SIG-M5 (cell line): ENCODE data around the gene ADGRA1.

Experiments used
- DNase-seq: peaks from one replicate; lab custom pipeline; 2025; lab: John Stamatoyannopoulos, UW

ADGRA1 gene

DNA sequence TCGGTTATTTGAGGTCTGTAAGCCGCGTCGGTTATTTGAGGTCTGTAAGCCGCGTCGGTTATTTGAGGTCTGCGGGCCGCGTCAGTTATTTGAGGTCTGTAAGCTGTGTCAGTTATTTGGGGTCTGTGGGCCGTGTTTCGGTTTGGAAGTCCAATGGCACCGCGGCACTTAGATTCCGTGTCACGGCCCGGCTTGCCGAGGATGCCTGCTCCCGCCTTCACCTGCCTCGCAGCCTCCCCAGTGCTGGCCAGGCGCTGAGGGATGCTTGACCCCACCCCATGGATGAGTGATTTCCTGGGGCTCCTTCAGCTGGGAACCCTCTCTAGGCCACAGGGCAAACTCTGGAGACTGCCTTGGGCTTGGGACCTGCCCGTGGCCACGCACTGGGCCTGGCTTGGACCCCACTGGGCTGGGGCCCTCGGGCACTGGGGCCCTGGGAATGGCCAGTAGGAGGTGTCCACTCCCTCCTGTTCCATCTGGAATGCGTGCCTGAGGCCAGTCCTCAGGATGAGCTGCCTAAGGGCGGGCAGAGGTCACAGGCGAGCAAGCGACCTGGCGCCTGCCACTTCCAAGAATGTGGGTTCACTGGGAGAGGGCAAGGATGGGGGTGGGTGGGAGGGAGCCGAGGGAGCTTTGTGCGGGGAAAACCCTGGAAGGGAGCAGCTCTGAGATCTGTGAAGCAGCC is 25.6 kb downstream of the ADGRA1 start:
- no peak for DNase-seq

DNA sequence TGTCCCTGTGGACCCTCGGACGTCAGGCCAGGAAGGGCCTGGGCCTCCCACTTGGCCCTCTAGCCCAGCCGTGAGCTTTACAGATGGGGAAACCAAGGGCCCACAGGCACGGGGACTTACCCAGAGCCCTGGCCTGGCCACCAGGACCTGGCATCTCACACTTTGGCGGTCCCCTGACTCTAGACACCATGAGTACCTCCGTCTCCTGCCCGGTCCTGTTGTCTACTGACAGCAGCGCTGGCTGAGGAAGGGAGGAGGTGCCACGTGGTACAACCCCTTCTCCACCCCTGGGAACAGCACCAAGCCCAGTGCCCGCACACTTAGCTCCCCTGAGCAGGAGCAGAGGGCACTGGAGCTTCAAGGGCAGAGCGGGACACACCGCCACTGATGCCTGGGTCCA is 26.1 kb downstream of the ADGRA1 start:
- DNase-seq, result no peak

DNA sequence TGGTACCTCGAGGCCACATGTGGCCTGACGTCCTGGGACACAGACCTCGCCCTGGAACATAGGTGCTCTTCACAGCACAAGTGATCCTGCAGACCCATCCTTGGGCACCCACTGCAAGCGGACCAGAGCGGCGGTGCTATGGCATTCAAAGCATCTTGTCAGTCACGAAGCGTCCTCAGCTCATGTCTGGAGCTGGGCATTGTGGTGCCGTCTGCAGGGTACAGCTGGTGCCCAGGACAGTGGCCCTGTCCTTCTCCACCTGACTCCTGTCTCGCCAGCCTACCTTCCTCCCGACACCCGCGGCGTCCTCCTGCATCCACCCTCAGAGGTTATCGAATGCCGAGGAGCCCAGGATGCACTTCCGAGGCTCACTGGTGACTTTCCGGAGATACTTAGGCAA is 26.5 kb downstream of the ADGRA1 start:
- DNase-seq, result no peak

DNA sequence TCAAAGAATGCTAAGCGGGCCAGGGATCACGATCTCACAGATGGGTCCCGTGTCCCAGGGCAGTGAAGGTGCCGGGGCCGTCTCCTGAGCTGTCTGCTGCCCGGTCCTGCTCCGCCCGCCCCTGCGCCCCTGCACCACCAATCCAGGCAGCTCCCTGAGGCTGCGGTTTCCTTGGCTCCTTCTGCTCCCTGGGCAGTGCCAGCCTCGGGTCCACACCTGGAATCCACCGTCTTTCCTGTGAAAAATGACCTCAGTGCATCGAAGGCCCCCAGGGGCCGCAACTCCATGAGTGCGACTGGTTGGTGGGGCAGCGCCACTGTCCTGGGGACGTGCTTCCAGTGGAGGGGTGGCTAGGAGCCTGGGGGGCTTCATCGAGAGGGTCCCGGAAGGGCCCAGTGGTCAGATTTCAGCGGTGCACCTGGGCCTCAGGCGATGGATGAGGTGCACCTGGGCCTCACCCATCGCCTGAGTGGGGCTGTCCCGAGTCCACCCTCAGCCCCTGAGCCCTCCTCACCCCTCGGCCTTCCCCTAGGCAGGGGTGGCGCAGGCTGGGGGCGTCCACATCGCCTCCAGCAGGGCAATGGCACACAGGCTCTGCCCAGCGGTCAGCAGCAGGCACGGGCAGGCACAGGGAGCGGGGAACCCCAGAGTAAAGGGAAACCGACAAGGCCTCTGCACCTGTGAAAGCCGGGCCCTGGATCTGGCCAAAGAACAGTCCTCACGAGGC is 27.2 kb downstream of the ADGRA1 start:
- DNase-seq, result no peak

DNA sequence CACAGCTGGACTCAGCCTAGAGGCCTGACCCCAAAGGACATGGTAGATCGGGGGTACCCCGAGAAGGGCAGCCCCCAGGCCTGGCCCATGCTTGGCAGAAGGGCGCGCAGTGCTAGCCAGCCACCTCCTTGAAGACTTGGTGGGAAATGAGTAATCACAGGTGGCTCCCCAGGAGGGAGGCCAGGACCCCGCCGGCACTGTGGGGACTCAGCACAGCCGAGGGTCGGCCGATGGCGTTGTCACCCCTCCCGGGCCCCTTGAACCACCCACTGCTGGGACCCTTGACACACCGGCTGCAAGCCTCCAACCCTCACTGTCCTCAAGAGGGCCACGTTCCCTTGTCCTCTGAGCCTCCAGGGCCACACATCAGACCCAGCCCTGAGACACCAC is 27.7 kb downstream of the ADGRA1 start:
- no peak for DNase-seq

DNA sequence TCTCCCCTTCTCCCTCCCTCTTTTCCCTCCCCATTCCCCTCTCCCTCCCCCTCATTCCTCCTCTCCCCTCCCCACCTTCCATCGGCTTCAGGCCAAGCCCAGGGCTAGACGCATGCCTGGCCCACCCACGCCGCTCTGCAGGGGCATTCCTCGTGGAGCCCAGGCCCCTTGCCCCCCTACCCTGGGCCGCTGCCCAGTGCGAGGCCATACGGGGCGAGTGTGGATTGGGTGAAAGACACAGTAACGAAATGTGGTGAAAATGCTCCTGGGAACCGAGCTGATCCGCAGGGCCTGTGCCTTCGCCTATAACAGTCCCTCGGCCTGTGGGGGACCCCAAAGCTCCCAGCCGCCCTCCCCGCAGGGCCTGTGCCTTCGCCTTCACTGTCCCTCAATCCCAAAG is 28.3 kb downstream of the ADGRA1 start:
- DNase-seq, result no peak

DNA sequence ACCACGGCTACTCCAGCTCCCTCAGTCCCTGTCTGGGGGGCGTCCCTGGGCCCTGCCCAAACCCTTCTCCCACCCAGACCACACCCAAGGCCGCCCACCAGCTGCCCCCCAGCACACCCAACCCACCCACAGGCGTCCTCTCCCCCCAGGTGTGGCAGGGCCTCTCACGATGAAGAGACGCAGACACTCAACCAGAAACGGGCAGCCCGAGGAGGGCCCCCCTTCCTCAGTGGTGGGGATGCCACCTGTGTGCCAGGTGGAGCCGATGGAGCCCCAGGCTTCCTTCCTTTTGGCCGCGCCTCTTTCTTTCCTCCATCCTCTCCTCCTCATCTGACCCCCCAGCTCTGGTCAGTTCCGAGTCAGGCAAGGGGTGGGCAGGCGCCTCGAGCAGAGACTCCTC is 28.7 kb downstream of the ADGRA1 start:
- DNase-seq, result no peak

DNA sequence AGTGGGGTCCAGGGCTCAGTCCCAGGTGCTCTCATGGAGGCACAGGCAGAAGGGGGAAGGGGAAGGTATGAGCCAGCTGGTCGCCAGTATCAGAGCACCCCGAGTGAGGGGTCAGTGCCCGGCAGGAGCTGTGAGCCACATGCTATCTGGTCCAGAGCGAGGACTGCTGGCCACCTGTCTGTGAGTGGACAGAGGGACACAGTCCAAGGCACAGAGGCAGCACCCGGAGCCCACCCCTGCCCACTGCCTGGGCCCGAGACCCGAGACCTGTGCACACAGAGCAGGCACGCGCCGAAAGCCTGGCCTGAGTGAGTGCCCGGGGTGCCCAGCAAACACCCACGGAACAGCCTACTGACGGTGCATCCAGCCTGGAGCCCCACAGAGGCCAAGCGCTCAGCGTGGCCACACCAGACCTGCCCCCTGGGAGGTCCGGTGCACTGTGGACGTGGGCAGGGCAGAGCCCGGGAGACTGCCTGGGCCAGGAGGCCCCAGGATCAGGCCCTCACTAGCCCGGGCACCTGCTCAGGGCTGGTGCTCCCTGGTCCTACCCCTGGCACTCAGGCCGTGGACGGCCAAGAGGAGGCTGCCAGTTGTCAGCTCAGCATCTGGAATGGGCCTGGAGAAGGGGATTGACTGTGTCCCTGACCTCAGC is 29.4 kb downstream of the ADGRA1 start:
- no peak for DNase-seq

DNA sequence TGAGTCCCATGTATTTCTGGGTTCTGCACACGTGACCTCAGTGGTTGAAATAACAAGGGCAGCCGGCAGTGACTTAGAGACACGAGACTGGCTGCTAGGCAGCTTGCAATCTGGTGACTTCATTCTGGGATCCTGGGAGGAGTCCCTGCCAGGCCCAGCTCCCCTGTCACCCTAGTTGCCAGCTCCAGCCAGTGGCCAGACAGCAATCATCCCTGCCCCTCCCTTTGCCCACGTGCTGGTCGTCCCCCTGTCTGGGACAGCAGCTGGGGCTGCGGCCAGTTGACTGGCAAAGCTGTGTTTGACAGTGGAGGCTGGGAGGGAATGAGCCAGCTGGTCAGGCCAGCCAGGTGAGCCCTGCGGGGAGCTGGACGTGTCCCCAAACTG is 30.0 kb downstream of the ADGRA1 start:
- no peak for DNase-seq

DNA sequence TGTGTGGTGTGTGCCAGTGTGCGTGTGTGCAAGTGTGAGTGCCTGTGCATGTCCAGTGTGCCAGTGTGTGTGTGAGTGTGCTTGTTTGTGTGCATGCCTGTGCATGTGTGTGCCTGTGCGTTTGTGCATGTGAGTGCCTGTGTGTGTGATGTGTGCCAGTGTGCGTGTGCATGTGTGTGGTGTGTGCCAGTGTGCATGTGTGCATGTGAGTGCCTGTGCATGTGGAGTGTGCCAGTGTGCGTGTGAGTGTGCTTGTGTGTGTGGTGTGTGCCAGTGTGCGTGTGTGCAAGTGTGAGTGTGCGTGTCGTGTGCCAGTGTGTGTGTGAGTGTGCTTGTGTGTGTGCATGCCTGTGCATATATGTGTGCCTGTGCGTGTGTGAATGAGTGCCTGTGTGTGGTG is 33.8 kb downstream of the ADGRA1 start:
- no peak for DNase-seq

DNA sequence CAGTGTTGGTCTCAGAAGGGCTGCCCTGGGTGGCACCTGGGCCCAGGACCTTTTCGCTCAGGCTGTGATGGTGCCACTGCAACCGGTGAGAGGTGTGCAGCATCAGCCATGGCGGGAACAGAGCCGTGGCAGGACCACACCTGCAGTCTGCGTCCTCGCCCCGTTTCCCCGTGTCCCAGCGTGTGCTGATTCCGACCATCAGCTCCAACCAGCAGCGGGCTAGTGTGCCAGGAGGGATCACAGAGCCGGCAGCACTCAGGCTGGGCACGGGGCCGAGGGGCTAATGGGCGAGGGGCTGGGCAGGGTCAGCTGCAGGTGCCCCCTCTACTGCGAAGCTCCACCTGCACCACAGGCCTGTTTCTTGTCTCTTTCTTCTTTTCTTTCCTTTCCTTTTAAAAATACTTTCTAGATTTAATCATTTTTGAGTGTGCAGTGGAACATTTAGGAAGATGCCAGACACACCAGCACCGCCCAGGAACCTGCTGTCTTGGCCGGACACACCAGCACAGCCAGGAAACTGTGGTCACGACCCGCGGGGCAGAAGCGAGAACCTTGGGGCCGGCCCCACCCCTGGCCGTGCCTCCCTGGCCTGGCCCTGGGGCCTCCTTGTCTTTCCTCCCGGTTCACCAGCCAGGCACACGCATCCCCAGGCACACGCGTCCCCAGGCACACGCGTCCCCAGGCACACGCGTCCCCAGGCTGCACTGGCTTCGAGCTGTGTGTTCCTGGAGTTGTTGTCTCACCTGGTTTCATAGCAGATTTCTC is 34.6 kb downstream of the ADGRA1 start:
- DNase-seq, result no peak

DNA sequence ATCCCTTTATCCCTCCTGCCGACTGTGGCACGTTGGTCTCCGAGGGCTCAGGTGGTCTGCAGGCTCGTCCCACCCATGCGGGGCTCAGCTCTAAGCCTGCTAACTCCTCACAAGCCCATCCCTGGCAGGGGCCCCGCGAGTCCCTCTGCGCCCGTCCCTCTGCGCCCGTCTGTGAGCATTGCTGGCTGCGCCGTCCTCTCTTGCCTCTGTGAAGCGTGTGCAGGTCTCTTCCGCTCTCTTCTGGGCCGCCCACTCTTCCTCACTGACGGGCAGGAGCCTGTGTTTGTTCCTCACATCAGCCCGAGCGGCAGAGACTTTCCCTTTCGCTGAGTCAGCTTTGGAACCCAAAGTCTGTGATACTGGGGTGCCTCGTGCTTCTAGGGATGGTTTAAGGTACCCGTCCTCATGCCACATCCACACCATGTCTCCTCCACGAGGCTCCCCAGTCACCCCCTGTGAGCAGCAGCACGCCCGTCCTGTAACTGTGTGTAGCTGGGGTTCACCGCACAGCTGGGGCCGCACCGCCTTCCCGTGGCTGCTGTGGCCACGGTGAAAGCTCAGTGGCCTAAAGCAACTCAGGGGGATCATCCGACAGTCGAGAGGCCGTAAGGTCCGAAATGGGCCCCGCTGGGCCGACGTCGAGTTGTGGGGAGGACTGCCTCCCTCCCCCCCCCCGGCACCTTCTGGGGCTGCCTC is 35.5 kb downstream of the ADGRA1 start:
- DNase-seq, result no peak

DNA sequence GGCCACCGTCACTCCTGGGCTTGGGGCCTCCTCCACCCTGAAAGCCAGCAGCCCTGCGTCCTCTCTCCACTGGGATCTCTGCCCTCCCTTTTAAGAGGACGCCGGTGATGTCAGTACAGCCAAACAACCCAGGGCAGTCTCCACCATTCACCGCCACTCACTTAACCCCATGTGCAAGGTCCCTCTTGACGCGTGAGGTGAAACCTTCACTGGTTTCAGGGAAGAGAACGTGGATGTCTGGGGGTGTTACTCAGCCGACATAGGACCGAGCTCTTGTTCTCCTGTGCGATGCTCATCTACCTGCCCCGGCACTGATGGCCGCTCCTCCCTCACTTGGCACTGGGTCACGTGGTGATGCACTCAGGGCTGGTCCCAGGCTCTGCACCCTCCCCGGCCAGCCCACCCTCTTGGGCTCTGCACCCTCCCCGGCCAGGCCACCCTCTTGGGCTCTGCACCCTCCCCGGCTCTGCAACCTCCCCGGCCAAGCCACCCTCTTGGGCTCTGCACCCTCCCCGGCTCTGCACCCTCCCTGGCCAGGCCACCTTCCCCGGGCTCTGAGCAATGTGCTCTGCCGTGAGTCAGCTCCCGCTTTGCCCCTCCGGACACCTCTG is 36.1 kb downstream of the ADGRA1 start:
- DNase-seq, result no peak

DNA sequence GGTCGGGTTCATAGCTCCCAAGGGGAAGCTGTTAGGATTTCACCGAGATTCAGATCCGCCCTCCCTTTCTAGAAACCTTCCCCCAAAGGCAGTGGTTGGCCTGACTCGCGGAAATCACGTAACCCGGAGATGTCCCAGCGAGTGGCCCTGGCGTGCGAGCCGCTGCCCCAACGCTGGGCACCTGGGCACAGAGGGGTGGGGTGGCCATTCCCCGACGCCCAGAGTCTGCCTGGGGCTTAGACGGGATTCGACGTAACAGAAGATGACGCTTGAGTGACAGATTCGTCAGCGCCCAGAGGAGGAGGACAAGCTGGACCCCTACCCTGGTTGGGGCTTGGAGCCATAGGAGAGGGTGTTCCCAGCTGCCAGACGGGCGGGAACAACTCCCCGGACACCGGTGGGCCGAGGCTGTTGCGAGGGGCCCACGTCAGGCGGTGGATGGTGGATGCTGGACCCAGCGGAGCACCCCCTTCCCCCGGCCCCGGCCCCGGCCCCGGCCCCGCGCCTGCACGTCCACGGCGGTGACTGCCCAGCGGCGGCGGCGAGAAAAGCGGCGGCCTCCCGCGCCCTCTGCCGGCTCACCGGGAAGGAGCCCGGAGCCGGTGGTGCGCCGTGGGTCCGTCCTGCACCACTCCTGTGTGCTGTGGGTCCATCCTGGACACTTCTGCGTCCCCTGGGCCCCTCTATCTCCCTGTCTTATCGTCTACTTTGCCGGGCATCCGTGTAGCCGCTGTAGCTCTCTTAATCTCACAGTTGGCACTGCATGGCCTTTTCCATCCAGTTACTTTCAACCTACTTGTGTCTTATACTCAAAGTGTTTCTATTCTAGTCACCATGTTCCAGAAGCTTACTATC is 36.9 kb downstream of the ADGRA1 start:
- no peak for DNase-seq

DNA sequence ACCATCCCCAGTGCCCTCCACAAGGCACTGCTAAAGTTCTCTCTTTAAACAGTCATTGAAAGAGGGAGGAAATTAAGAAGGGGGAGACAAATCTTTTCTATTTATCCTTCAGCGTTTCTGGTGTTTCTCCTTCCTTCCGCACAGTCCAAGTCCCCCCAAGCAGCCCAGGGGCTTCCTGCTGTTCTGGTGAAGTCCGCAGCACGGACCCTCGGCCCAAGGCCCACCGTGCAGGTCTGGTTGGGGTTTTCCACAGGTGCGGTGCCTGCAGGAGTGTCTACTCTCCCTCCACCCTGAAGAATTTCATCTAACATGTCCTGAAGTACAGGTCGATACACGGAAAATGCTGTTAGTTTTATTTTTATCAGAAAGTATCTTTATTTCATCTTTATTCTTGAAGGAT is 38.2 kb downstream of the ADGRA1 start:
- no peak for DNase-seq

DNA sequence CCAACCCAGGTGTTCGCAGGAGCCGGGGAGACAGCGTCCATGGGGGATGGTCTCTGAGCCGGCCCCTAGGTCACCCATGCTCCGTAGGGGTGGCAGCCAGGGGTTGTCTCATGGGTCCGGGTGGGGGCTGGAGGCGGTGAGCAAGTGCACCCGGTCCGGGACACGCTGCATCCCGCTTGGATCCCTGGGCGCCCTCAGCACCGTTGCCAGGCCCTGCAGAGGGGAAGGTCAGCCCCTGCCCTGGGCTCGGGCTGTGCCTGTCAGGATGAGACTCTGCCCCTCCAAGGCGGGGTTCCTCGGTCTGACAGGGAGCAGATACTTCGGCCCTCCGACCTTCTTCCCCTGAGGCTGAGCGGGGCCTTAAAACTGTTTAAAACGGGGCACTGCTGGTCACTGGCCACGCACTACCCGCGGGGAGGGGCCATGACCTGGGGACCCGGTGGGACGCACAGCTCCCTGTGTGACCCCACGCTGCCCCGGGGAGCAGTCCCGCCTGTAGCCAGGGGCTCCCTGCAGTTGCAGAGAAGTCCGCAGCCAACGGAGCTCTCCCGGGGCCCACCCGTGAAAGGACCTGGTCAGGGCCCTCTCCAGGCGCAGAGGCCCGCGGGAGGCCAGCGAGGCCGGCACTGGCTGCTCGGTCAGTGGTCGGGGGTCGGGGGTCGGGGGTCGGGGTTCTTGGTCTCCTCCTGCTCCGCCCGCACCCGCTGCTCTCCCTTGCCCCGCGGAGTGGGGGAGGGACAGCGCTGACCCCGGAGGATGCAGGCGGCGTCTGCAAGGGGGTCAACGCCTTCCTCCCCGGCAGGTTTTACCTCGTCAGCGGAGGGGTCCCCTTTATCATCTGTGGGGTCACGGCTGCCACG is 38.9 kb downstream of the ADGRA1 start:
- no peak for DNase-seq

DNA sequence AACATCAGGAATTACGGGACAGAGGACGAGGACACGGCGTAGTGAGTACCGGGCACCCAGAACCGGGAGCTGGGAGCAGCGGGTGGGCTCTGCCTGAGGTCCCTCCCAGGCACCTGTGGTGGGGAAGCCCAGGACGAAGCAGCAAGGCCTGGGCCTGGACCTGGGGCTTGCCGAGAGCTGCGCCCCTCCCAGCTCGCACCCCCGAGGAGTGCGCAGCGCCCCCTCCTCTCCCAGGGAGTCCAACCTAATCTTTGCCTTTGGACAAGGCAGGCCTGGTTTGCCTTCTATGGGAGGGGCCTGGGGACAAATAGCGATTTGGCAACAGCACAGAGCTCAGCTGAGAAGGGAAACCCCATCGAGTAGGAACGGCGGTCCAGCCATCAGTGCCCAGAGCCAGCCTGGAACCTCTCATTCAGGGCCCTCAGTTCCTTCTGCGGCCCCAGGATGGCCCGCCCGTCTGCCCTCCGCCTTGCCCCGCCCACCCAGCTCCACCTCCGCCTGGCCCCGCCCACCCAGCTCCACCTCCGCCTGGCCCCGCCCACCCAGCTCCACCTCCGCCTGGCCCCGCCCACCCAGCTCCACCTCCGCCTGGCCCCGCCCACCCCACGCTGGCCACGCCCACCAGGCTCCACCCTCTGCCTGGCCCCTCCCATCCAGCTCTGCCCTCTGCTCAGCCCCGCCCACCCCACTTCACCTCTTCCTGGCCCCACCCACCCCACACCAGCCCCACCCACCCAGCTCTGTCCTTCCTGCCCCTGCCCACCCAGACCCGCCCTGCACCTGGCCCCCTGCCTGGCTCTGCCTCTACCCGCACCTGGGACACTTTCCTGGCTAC is 39.8 kb downstream of the ADGRA1 start:
- DNase-seq, result no peak

DNA sequence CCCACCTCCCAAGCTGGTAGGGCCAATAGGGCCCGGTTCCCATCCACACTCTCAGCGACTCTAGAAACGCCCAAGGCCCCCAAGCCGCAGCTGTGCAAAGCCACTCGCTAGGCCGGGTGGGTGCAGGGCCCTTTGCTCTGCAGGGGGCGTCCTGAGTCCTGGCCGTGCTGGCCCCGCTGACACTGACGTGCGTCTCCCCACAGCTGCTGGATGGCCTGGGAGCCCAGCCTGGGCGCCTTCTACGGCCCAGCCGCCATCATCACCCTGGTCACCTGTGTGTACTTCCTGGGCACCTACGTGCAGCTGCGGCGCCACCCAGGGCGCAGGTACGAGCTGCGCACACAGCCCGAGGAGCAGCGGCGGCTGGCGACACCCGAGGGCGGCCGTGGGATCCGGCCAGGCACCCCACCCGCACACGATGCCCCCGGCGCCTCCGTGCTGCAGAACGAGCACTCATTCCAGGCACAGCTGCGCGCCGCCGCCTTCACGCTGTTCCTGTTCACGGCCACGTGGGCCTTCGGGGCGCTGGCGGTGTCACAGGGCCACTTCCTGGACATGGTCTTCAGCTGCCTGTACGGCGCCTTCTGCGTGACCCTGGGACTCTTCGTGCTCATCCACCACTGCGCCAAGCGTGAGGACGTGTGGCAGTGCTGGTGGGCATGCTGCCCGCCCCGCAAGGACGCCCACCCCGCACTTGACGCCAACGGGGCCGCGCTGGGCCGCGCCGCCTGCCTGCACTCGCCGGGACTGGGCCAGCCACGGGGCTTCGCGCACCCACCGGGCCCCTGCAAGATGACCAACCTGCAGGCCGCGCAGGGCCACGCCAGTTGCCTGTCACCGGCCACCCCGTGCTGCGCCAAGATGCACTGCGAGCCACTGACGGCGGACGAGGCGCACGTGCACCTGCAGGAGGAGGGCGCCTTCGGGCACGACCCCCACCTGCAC is 40.7 kb downstream of the ADGRA1 start:
- DNase-seq, result no peak
